NOMO-1 treated with dmso at 0.1 percent for 144 hours (cell line): ENCODE data around the gene SLC30A1.
"Not testable (repeated sequence)": the region's sequence is repeated elsewhere in the genome, so short reads cannot be mapped to it uniquely, and the experiment has no call there.

ENCODE experiments used
- DNase-seq: peaks from one replicate; lab custom pipeline; 2025; ENCODE audit not compliant: unreplicated experiment; lab: John Stamatoyannopoulos, UW

The SLC30A1 gene, protein sequence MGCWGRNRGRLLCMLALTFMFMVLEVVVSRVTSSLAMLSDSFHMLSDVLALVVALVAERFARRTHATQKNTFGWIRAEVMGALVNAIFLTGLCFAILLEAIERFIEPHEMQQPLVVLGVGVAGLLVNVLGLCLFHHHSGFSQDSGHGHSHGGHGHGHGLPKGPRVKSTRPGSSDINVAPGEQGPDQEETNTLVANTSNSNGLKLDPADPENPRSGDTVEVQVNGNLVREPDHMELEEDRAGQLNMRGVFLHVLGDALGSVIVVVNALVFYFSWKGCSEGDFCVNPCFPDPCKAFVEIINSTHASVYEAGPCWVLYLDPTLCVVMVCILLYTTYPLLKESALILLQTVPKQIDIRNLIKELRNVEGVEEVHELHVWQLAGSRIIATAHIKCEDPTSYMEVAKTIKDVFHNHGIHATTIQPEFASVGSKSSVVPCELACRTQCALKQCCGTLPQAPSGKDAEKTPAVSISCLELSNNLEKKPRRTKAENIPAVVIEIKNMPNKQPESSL

DNA sequence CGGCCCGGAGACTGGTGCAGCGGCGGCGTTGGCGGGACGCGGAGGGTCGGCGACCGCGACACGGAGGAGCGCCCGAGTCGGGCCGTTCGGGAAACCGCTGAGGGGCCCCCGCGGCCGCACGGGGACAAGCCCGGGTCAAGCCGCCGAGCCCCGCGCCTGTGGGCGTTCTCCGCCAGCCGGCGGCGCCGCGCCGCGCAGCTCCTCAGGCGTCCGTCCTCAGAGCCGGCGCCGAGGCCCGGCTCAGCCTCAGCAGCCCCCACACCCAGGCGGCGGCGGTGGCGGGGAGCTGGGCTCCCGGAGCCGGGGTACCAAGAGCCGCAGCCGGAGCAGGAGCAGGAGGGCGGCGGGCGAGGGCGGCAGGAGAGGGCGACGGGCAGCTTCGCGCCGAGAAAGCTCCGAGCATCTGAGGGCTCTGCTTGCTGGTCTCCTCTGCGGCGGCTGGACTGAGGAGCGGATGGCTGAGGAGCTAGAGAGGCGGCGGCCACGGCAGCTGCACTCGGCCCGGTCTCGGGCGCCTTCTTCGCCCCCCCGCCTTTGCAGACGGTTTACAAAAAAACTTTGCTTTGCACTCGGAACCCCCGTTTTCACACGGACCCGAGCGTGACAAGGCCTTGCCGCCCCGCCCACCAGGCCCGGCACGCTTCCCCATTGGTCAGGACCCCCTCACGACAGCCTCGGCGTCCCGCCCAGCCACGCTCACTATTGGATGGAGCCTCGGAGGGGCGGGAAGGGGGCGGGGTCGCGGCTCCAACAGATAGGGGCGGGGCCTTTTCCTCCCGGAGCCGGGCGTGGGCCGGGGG, at the start of gene SLC30A1:
TSS of gene SLC30A1 (minus strand) at position 522 of the 800 bp plus-strand sequence. CDS start 549 bp downstream, outside the sequence.
- DNase-seq: peak; percentile 97

DNA sequence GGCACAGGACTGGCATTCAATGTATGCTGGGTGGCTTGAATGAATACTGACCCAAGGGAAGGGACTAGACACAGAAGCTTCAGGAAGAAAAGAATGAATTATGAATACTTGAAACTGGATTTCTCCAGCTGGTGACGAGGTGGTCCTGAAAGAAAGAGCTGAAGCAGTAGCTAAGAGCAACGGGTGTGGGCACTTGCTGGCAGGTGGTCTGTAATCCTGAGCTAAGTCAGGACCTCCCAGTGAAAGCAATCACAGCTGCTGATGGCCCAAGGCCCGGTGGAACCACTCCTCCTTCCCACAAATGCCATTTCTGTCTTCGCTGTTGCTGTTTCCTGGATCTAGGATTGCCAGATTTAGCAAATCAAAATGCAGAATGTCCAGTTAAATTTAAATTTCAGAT, 49.5 kb upstream of the SLC30A1 start:
- DNase-seq: no peak

DNA sequence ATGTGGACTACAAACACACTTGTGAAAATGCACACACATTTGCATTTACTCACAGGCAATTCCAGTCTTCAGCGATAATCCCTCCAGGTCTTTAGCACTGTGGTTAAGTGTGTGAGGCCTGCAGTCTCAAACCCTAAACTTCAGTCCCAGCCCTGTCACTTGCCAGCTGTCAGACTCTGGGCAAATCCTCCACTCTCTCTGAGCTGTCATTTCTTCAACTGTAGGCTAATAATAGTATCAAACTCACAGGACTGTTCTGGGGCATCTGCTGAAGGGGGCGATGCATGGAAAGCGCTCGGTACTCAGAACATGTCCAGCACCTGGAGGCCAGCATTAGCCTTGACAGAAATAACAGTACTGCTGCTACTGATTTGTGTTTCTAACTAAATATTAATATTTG, 48.3 kb upstream of the SLC30A1 start:
- DNase-seq: no peak

DNA sequence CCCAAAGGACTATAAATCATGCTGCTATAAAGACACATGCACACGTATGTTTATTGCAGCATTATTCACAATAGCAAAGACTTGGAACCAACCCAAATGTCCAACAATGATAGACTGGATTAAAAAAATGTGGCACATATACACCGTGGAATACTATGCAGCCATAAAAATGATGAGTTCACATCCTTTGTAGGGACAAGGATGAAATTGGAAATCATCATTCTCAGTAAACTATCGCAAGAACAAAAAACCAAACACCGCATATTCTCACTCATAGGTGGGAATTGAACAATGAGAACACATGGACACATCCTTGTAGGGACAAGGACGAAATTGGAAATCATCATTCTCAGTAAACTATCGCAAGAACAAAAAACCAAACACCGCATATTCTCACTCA, 46.9 kb upstream of the SLC30A1 start:
- not testable (repeated sequence) for DNase-seq

DNA sequence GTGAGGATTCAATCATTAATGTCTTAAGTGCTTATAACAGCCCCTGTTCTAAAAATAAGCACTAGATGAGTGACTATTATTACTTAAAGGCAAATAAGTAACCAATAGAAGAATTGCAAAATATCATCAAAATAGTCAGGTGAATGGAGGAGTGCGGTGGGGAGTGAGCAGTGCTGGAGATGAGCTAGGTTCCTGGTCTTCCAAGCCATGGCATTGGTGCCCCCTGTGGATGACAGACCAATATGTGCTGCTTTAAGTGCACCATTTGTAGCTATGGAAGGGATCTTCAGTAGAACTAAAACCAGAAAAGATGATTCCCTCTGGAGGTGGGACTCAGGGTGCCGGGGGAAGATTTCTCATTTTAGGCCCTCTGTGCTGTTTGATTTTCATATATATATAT, 46.1 kb upstream of the SLC30A1 start:
- DNase-seq: peak; percentile 55

DNA sequence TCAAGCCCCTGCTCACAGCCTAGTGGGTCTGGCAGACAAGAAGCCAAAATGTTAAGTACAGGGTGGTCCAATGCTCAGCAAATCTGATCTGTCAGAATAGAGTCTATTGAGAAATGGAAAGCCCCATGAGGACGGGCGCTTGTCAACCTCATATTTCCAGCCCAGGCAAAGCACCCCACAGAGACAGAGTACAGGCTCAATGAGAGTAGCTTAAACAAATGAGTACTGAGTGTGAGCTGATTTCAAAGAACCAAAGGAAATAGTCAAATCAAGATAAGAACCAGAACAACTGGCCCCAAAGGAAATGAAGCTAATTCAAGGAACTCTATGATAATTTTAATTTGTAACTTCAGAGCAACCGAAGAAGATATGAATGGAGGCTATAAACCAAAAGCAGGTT, 44.6 kb upstream of the SLC30A1 start:
- no peak for DNase-seq

DNA sequence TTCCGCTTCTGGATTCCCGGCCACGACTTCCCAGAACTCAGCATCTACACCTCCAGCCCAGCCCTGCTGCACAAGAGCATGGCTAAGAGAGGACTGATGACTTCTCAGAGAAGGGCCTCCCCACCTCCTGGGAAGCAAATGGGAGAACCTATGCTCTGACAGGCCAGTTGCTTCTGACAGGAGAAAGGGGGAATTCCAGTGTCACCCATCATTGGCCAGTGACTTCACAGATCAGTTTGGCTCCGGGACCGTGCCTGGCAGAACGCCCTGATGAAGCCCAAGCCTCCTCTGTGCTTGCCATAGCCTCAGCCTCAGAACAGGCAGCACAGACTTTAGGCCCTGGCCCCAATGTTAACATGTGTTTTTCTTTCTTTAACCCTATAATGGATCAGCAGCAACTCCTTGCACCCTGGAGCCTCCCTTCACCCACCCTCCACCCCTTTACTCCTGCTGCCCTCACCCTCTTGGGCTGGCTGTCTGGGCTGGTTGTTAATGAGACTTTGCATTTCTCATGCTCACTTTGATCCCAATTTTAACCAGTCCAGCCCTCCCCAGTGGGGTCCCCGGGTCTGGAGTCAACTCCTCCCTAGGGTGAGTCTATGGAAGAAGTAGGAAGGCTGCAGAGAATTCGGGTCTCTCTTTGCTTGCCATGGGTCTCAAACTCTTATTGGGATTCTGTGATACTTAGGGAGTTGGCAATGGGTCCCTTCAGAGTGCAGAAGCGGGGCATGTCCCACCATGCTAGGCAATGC, 42.7 kb upstream of the SLC30A1 start:
- no peak for DNase-seq

DNA sequence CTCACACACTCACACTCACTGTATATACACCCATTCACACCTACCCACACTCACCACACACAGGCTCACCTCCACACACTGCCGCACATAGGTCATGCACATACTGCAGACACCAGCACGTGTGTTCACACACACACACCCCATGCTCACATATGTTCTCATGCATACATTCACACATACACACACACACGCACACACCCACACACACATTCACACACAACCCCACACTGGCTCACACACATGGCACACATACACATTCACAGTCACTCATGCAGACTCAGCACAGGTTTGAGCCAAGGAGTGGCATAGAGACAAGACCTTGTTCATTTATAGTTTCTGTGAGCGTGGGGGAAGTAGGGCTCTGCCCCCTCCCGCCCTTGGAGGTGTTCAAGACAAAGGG, 41.1 kb upstream of the SLC30A1 start:
- DNase-seq: no peak

DNA sequence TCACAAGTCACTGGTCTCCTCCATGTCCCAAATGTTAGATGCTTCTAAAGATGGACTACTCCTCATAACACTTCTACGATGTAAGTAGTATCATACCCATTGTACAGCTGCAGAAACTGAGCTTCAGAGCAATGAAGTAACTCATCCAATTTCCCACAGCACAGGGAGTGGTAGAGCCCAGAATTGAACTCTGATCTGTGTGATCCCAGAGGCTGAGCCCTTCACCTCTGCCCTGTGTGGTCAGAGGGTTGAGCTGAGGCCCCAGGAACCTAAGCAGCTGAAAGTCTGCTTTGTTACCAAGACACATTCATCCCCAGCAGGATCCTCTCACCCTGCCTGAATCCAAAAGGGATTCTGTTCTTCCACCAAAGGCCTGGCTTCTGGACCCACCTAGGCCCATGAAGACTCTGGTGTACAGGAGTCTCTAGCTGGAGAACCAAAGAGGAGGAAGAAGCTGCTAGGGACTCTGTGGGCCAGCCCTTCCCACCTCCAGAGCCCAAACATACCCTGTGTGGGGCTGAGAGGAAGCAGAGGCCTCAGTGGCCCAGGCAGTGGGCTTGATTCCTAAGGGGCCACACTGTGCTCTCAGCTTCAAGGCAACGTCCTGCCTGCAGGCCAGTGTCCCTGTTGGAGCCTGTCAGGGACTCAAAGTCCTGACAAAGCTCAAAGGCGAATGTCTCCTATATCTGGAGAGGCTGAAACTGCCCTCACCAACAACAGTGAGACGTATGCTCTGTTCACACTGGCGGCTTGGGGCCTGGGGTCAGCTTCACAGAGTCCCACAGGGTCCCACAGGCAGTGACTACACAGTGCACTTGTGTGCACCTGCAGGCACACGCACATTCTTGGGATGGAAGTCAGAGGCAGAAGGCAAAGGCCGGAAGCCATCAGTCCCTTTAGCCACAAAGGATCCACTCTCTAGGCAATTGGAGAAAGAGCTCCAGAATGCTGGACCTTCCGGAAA, 40.4 kb upstream of the SLC30A1 start:
- no peak for DNase-seq

DNA sequence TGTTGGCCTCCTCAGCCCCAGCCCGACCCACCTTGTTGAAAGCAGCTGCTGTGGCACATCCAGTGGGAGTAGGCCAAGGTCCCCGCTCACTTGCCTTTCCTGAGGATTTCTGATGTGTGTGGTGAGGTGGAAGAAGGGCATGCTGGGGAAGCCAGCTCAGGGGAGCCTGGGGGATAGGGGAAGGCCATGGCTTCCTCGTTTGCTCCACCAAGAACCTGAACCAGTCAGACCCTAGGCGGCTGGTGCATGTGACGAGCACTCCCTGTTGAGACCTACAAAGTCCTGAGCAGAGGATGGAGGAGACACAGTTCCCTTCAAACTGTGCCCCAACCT, 38.0 kb upstream of the SLC30A1 start:
- no peak for DNase-seq

DNA sequence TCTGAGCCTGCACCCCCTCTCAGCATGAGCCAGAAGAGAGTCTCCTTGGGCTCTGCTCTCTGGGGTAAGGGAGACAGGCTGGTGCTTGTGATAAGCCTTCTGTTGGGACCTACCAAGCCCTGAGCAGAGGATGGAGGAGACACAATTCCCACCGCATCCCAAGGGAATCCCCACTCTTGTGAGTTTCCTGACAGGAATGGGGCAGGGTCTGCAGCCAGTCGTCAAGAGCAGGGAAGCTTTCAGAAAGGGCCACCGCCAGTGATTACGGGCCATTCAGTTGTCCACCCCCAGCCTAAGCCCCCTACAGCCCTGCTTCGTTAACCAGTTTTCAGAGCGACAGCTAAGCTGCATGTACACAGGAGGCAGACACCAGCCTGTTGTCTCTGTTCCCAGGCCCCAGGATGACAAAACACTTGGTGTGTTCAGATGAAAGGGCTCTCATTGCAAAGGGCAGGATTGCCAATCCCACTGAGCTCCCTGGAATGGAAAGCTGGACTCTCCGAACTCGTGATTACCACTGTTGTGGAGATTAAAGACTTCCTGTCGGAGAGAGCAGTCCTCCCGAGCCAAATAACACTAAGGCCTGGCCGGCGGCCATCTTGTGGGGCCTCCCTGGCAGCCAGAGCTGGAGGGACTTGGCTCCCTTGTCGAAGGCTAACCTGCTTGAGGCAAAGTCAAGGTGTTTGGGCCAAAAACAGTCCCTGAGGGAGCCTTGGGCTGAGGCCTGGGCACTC, 37.4 kb upstream of the SLC30A1 start:
- DNase-seq: no peak

DNA sequence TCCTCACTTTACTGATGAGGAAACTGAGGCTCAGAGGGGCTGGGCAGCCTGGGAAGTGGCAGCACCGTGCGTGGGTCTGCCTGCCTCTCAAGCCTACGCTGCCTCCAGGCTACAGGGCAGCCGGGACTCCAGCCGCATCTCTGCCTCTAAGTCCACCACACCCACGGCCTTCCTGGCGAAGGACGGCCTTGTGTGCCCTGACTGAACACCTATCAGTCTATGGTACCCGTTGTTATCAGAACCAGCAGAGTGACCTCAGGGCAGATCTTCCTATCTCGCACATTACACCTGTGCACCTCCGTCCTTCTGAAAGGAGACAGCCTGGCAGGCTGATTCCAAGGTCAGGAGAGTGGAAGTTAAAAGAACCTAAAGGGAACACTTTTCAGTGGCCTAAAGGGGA, 35.7 kb upstream of the SLC30A1 start:
- no peak for DNase-seq

DNA sequence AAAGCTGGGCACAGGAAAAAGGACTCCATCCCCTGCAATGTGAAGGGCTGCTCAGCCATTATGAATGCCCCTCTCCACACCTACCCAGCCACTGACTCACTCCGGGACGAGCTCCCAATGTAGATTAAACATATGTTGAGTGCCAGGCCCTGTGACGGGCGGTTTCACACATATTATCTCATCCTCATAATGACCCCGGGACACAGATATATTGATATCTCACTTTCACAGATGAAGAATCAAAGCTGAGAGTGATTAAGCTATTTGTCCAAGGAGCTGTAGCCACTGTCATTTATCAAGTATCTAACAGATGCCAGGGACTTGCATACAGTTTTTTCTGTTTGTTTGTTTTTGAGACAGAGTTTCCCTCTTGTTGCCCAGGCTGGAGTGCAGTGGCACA, 35.0 kb upstream of the SLC30A1 start:
- DNase-seq: no peak

DNA sequence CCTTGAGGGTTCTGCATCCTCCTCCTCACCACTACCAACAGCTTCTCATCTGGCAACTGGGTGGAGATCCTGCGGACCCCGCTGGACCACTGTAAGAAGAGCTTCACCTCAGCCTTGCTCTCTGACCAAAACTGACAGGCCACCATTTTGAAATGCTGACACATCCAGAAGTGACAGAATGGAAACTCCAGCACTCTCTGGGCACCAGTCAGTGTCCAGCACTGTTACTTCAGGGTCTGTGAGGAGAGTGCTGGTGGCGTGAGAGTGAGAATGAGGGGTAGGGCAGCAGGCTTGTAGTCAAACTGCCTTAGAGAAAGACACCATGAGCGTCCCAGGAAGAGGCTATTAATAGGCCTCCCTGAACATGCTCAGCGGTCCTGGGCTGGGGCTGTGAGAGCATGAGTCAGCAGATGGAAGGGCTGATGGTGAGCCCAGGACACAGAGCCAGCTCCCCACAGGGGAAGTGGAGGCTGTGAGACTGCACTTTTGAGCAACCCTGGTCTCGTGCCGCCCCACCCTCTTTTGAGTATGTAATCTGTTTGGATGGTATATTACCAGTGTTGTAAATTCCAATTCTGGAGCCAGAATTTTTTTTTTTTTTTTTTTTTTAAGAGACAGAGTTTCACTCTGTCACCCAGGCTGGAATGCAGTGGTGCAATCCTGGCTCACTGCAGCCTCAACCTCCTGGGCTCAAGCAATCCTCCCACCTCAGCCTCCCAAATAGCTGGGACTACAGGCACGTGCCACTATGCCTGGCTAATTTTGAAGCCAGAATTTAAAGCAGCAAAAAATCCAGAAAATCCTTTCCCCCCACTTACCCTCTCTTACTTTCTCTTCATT, 34.4 kb upstream of the SLC30A1 start:
- DNase-seq: peak; percentile 79

DNA sequence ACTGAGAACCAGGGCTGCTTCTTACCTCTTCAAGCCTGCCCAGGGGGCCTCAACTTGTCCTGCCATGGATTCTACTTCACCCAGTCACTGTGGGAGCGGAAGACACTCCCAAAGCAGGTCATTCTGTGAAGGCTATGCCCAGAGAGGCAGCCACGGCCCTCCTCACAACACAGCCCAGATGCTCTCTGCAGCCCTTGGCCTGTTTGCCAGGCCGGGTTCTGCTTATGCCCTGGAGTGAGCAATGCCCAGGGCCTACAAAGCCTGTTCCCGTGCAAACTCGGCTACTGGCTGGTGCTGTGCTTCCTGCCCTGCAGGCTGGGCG, 33.8 kb upstream of the SLC30A1 start:
- no peak for DNase-seq

DNA sequence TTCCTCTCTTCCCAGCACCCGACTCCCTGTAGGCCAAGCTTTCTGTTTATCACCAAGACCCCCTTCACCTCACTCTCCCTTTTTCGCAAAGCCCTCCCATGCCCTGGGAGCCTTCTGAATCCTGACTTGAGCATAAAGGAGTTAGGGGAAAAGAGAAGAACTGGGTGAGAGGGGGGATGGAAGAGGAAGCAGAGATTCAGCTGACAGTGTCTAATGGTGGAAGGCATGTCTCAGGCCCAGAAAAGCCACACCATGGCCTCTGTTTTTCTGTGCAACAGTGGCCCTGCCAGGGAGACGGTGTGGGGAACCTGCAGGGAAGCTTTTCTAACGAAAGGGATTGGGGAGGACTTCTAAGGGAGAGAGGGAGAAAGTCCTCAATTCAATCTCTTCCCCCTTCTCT, 32.9 kb upstream of the SLC30A1 start:
- DNase-seq: no peak

DNA sequence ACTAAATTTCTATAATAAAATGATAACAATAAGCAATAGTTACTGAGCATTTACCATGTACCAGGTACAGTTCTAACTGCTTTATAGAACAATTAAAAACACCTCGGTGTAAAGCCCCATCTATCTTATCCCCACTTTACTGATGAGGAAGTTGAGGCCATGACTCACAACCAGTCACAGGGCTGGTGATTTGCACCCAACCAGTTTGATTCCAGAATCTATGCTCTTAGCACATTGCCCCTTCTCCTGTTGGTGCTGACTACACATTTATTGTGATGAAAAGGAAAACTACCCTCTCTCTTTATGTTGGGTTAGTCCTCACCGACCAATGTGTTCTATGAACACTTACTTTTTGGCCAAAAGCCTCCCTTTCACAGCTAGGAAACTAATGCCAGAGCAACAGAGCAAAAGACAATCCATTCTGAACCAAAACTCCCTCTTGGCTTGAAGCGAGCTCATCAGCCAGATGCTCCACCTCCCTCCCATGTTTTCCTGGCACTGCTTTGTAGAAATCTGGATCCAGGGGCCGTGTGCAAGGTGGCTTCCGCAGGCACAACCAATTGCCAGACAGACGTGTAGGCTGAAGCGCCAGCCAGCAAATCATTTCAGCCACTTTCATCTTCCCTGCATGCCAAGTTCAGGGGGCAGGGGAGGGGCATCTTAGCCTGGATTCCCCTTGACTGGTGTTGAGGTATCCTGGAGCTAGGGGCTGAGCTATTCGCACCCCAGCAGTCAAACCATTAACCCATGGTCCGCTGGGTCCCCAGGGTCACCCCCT, 32.0 kb upstream of the SLC30A1 start:
- DNase-seq: no peak
